ENCODE measurements around the gene AFG3L2. TPM values are rescaled to one million over a fixed set of nuclear protein-coding genes. Genes with fewer than 3 reads are reported as not detected.
A peak's percentile ranks its signal among the peaks of the same experiment; 100 is the strongest.

The AFG3L2 gene
- total and polyA plus RNA-seq, 9 of the 15 experiments (the other 6 are each of a cell fraction or from before 2014, with no cell fraction given): 24.1 to 109 (median 84.0) TPM

GRCh38 chr18:12308386-12309100, 68.5 kb downstream of the AFG3L2 start (continued):
- TF ChIP-seq MTA3 (IDR thresholded peaks at IDR 0.05; ENCODE audit: borderline replicate concordance) (peak; percentile 69; the same call in 1 of the 2 replicates), TFE3 (CRISPR knock-in tag; IDR thresholded peaks at IDR 0.05) (no peak), ZFX (CRISPR knock-in tag; IDR thresholded peaks at IDR 0.05) (peak; percentile 96), ZNF431 (CRISPR knock-in tag; IDR thresholded peaks at IDR 0.05) (no peak), ETV5 (CRISPR knock-in tag; IDR thresholded peaks at IDR 0.05; ENCODE audit: low read depth) (0 out of 2 replicates have a peak, but pooled peaks have one; percentile 24), CREM (IDR thresholded peaks at IDR 0.05; ENCODE audit: low read depth) (peak; percentile 78), NFYB (IDR thresholded peaks at IDR 0.05; ENCODE audit: extremely low read depth, insufficient read length) (no peak), MBD2 (IDR thresholded peaks at IDR 0.05; ENCODE audit: borderline replicate concordance, low read depth) (no peak), CSDE1 (IDR thresholded peaks at IDR 0.05) (no peak), RBFOX2 (IDR thresholded peaks at IDR 0.05; ENCODE audit: low read depth, low read length) (peak; percentile 88), POLR2H (tag; IDR thresholded peaks at IDR 0.05; ENCODE audit: low read depth) (no peak; the same call in 1 of the 2 replicates), ZNF398 (CRISPR knock-in tag; IDR thresholded peaks at IDR 0.05) (no peak), RFX1 (IDR thresholded peaks at IDR 0.05) (no peak)
- TF ChIP-seq, protein P1, sequence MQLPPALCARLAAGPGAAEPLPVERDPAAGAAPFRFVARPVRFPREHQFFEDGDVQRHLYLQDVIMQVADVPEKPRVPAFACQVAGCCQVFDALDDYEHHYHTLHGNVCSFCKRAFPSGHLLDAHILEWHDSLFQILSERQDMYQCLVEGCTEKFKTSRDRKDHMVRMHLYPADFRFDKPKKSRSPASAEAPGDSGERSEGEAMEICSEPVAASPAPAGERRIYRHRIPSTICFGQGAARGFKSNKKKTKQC (CRISPR knock-in tag; IDR thresholded peaks at IDR 0.05): no peak
